Endothelial cell of umbilical vein (primary cell): Measurements from ENCODE around the gene P2RY8. TPM values are rescaled to one million over a fixed set of nuclear protein-coding genes. Genes with fewer than 3 reads are reported as not detected.

Experiments
- BruUV-seq: library from RNA; stranded (reverse); fragments of 400-500 nt; replicated peaks from 2 replicates; lab custom pipeline; 2021; lab: Mats Ljungman, UMichigan
- CTCF ChIA-PET: fragments of 300-600, 350-600 bp; sonication (Branson Sonifier 250); formaldehyde crosslinking; loops from one replicate; lab custom pipeline; 2021; ENCODE audit warnings: antibody characterized with exemption, inconsistent platforms; lab: Charles Lee
- POLR2A ChIA-PET: fragments of 300-600, 350-600 bp; sonication (Branson Sonifier 250); formaldehyde crosslinking; loops from one replicate; lab custom pipeline; 2021; ENCODE audit warnings: antibody characterized with exemption, inconsistent platforms; lab: Charles Lee
- DNase-seq: peaks from one replicate; pipeline ENCODE4 v3.0.0-alpha.2; 2011; ENCODE audit warnings: low read depth, low spot score
- FAIRE-seq: peaks from 2 replicates; lab custom pipeline; 2011; peaks lifted over from hg19 to GRCh38; lab: Jason Lieb, UNC
- H2AFZ ChIP-seq: 2 replicates; pipeline ENCODE4 v1.6.0; 2012; ENCODE audit warnings: low read depth, low read length, control low read depth, inconsistent platforms
- H3K27ac ChIP-seq: 2 replicates; pipeline ENCODE4 v1.5.1; 2011; ENCODE audit warnings: low read depth, mild to moderate bottlenecking, control low read depth, low read length, moderate library complexity; ENCODE audit not compliant: insufficient read depth
- H3K27me3 ChIP-seq, 2 experiments: 2 replicates each; pipeline versions ENCODE4 v1.6.0 to v1.6.1; 2011; ENCODE audit warnings: low read length in 2 of 2, mixed read lengths in 1 of 2; ENCODE audit not compliant: control insufficient read depth in 2 of 2, insufficient read depth in 2 of 2
- H3K36me3 ChIP-seq, 2 experiments: 2 replicates in 1 of 2; 3 replicates in 1 of 2; pipeline ENCODE4 v1.5.1; 2011; ENCODE audit warnings: low read length in 2 of 2, mild to moderate bottlenecking in 1 of 2, moderate library complexity in 1 of 2; ENCODE audit not compliant: control insufficient read depth in 2 of 2, insufficient read depth in 2 of 2; ENCODE audit errors: extremely low read depth in 1 of 2
- H3K4me1 ChIP-seq: 3 replicates; pipeline ENCODE4 v1.5.1; 2011; ENCODE audit warnings: mild to moderate bottlenecking, low read length; ENCODE audit not compliant: control insufficient read depth, insufficient read depth; ENCODE audit errors: extremely low read depth
- H3K4me2 ChIP-seq: 2 replicates; pipeline ENCODE4 v1.6.1; 2011; ENCODE audit warnings: low read length, control low read depth, mixed read lengths; ENCODE audit not compliant: insufficient read depth
- H3K4me3 ChIP-seq, 3 experiments: fragments of 200-600 bp in 1 of 3; sonication (generic), shearing (Covaris generic) in 1 of 3; replicated peaks in 1 of 3; 2 replicates each; pipeline ENCODE4 v1.5.1; 2011 to 2016; ENCODE audit warnings: control low read depth in 3 of 3, low read length in 3 of 3, mild to moderate bottlenecking in 2 of 3, inconsistent platforms in 1 of 3, low read depth in 1 of 3, moderate library complexity in 1 of 3; ENCODE audit not compliant: insufficient read depth in 1 of 3
- H3K79me2 ChIP-seq: 2 replicates; pipeline ENCODE4 v1.6.0; 2012; ENCODE audit warnings: low read length, inconsistent platforms; ENCODE audit not compliant: control insufficient read depth, insufficient read depth
- H3K9ac ChIP-seq: replicated peaks from 2 replicates; pipeline ENCODE3; 2011; ENCODE audit warnings: low read length, control low read depth; ENCODE audit not compliant: insufficient read depth; ENCODE audit errors: extremely low read depth
- H3K9me1 ChIP-seq: replicated peaks from 3 replicates; pipeline ENCODE4 v1.6.0; 2011; ENCODE audit warnings: mild to moderate bottlenecking, low read length; ENCODE audit not compliant: control insufficient read depth, insufficient read depth; ENCODE audit errors: extremely low read depth
- H3K9me3 ChIP-seq: replicated peaks from 2 replicates; pipeline ENCODE4 v1.5.1; 2012; ENCODE audit warnings: low read length, inconsistent platforms; ENCODE audit not compliant: control insufficient read depth, insufficient read depth
- H4K20me1 ChIP-seq: replicated peaks from 2 replicates; pipeline ENCODE3; 2011; ENCODE audit warnings: mild to moderate bottlenecking, low read length; ENCODE audit not compliant: control insufficient read depth, insufficient read depth; ENCODE audit errors: extremely low read depth
- CTCF ChIP-seq, 2 donors: IDR thresholded peaks; 1 replicate in 1 of 2; 2 replicates in 1 of 2; pipeline ENCODE4 v1.5.1; 2011; ENCODE audit warnings: low read length in 2 of 2, mild to moderate bottlenecking in 2 of 2, moderate library complexity in 2 of 2, control low read depth in 1 of 2, inconsistent platforms in 1 of 2, low read depth in 1 of 2; ENCODE audit not compliant: insufficient read depth in 1 of 2; ENCODE audit errors: extremely low read depth in 1 of 2
- EZH2 ChIP-seq: IDR thresholded peaks from 2 replicates; pipeline ENCODE4 v1.6.1; 2012; ENCODE audit warnings: borderline replicate concordance, low read depth, mild to moderate bottlenecking, moderate library complexity, low read length, inconsistent platforms; ENCODE audit not compliant: severe bottlenecking
- FOS ChIP-seq: IDR thresholded peaks from 2 replicates; pipeline ENCODE4 v1.6.1; 2011; ENCODE audit warnings: mild to moderate bottlenecking, low read length, moderate library complexity, borderline replicate concordance; ENCODE audit not compliant: insufficient read depth
- GATA2 ChIP-seq: IDR thresholded peaks from 2 replicates; pipeline ENCODE4 v1.7.0; 2011; ENCODE audit warnings: low read depth, mild to moderate bottlenecking, moderate library complexity, mixed read lengths, low read length; ENCODE audit not compliant: insufficient read length, insufficient read depth
- JUN ChIP-seq: IDR thresholded peaks from 2 replicates; pipeline ENCODE4 v1.6.1; 2011; ENCODE audit warnings: borderline replicate concordance, low read depth; ENCODE audit not compliant: insufficient read length, insufficient read depth
- MAX ChIP-seq: IDR thresholded peaks from 2 replicates; pipeline ENCODE4 v1.6.1; 2011; ENCODE audit not compliant: insufficient read depth, insufficient read length
- MYC ChIP-seq: IDR thresholded peaks from one replicate; pipeline ENCODE4 v1.6.1; 2011; ENCODE audit warnings: mild to moderate bottlenecking, low read depth, low read length
- POLR2A ChIP-seq: IDR thresholded peaks from 2 replicates; pipeline ENCODE4 v1.6.1; 2012; ENCODE audit warnings: low read depth, mild to moderate bottlenecking, control low read depth, low read length
- POLR2AphosphoS5 ChIP-seq: IDR thresholded peaks from 2 replicates; pipeline ENCODE4 v1.6.1; 2012; ENCODE audit warnings: low read depth, mild to moderate bottlenecking, control low read depth, low read length, moderate library complexity; ENCODE audit not compliant: insufficient read depth
- dilution Hi-C: fragments of 300-500 bp; cut with MboI; formaldehyde crosslinking; loops from one replicate; pipeline ENCODE4 v1.15.0; 2019; ENCODE audit warnings: low sequenced_read_pairs; ENCODE audit not compliant: extremely low pct_ligation_motif_present
- intact Hi-C: fragments of 100-400 bp; cut with micrococcal nuclease; formaldehyde crosslinking; loops from one replicate; pipeline ENCODE4 v1.10.0; 2022
- polyA plus RNA-seq, 4 experiments: library from polyadenylated mRNA; depleted of rRNA in 3 of 4; stranded (reverse) in 3 of 4; unstranded in 1 of 4; fragments of >200 nt; gene quantifications; 2 replicates each; pipeline versions ENCODE4 v1.2.1 to v1.2.3, GENCODE V29; 2011 to 2012; ENCODE audit warnings: missing spikeins in 1 of 4
- total RNA-seq: library from RNA; stranded (reverse); gene quantifications from 2 replicates; pipeline ENCODE4 v1.2.3, GENCODE V29; 2021

The P2RY8 gene
- total and polyA plus RNA-seq, 2 donors (not counting 3 experiments of a cell fraction or from before 2014, with no cell fraction given), result not detected

GRCh38 chrX:1444561-1445500, 92.2 kb downstream of the P2RY8 start:
- Histone ChIP-seq H3K4me1 (no peaks in the 10 kb centered on the region), H3K9ac (no peak overlapping the region), H3K4me2 (no peak overlapping the region), H3K27me3 (no peaks in the 10 kb centered on the region), H3K4me3 (no peak overlapping the region), H3K79me2 (peaks cover 18% of the 10 kb centered on the region), H3K36me3 (no peaks in the 10 kb centered on the region), H3K27ac (no peak overlapping the region), H3K9me1 (no peaks in the 10 kb centered on the region), H2AFZ (no peak overlapping the region), H4K20me1 (no peaks in the 10 kb centered on the region), H3K9me3 (no peaks in the 10 kb centered on the region)
- TF ChIP-seq POLR2A (no peak), FOS (no peak), GATA2 (no peak), MYC (no peak), EZH2 (no peak), JUN (no peak), MAX (no peak), CTCF (IDR thresholded peaks at IDR 0.05; ENCODE audit: extremely low read depth in 1 of 2, insufficient read depth in 1 of 2, low read depth in 1 of 2, low read length in 2 of 2) (no peak), POLR2AphosphoS5 (no peak)
- intact Hi-C loops, result no loop called here
- no TSS peak for BruUV-seq
- DNase-seq, result no peak
- CTCF ChIA-PET, result no interaction called here
- FAIRE-seq, result no peak
- POLR2A ChIA-PET, result no interaction called here
- dilution Hi-C loops, result no loop called here
